ENCODE measurements around the gene DHX32.

Gene DHX32

DNA sequence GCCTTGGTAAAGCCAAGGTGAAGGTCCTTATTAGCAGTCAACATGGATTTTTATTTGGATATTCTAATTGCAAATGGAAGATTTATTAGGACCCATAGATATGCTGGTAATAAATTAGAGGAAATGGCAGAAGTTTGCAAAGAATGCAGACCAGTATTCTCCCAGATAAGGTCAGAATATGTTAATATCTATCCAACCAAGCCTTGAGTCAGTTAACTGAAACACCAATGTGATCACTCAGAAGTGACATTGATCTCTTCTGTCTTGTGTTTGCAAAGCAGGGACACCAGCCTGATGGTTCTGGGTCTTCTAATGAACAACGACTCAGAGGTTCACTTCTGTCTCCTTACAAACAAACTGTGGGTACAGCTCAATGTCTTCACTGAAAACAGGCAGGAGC lies 79.5 kb downstream of the DHX32 start:
- no peak for DNase-seq

DNA sequence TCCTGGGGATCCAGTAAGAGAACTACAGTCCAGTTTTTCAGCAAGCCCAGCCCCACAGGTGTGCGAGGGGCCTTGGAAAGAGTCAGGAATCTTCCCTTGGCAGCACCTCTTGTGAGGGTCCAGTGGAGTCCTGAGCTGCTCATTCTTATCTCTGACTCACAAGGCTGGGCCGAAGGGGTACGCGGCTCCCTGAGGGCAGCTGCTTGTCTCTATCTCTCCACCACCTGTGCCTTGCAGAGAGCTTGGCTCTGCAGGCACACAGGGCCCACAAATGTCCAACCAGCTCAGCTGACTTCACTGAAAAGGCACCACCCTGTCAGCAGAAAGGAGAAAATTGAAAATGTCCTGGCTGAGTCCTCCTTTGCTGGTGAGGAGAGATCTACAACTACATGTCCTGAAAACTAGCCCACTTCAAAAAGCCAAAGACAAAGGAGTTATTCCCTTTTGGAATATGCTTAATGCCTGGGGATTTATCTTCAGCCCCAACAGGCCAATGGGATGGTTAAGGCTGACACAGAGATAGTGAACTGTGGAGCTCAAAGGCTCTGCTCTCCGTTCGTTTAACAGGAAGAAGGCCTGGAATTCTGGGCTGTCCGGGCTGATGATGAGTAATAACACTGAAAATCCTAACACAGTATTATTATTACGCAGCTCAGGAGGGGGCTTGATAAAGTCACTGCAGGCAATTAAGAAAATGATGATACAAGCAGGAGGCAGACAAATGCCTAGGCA lies 81.5 kb downstream of the DHX32 start:
- no peak for DNase-seq

- no peak for DNase-seq
These were observed 83.0 kb downstream of the DHX32 start for GRCh38 chr10:125797994-125798662.

- DNase-seq: no peak
These were observed 83.7 kb downstream of the DHX32 start for GRCh38 chr10:125797424-125797823.

DNA sequence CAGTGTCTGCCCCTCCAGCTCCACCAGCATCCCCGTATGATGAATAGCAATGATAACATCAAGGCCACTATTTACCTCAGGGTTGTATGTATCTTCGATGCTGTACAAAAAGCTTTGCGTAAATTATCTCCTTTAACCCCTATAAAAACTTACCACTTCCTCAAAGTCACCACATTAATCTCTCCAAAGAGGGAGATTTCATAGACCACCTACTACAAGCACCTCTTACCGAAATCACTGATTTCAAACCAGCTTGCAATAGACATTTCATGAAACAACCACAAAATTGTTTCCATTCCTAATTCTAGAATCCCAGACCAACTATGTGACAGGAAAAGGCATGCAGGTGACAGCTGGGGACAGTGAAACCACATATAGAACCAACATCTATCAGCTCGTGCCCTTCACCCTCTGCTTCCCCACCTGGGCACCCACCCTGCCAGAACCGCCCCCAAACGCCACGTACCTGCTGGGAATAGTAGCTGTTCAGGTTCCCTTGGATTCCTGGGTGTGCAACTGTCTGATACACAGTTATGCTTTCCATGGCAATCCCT lies 85.4 kb downstream of the DHX32 start:
- DNase-seq: no peak

- DNase-seq: no peak
These were observed 86.0 kb downstream of the DHX32 start for GRCh38 chr10:125795128-125795527.

DNA sequence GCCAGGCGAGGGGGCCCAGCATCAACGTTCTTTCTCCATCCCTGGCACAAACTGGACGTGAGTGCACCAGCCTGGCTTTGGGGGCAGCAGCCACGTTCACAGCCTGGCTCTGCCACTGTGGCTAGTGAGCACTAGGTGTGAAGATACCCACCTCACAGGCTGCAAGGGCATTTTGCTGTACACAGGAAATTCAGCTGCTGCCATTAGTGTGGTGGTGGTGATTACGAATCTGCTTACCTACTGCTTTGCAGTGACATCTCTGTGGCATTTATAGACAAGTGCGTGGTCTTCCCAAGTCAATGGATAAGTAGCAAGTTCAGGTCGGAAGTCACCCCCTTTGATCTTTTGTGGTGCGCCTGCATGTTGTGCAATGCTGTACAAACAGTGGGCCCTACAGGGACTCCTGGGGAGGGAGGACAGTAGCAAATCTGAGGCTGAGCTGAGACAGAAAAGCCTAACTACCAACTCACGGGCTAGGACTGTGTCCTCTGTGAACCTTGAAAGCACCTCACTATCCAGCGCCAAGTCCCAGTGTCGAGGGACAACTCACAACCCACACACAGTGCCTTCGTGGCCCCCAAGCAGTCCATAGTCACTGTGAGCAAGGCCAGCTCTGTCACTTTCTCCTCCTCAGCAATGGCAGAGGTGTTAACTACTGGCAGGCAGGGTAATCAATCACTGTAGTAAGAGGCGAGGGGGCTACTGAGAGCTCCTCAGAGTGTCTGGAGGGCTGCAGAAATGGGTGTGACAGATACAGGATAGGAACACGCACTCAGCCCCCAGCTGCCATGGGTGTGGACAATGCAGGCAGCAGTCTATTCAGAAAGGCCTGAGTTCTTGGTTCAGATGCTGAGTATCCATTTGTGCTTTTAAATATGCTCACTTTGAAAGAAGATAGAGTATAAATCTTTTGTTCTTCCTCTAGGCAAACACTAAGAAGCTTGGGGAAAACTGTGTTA lies 88.5 kb downstream of the DHX32 start:
- DNase-seq: no peak

- DNase-seq: no peak
These were observed 92.7 kb downstream of the DHX32 start for GRCh38 chr10:125788156-125789034.
